Subcutaneous abdominal adipose tissue (tissue), 5 donors: ENCODE results near the gene MTMR10.

Source experiments
- H3K27ac ChIP-seq: one replicate; pipeline ENCODE4 v1.7.0; 2013; ENCODE audit warnings: low read depth, mild to moderate bottlenecking, inconsistent platforms, low read length, moderate library complexity
- H3K27me3 ChIP-seq, 5 donors: one replicate each; pipeline ENCODE4 v1.7.0; 2013; ENCODE audit warnings: low read length in 5 of 5, inconsistent platforms in 1 of 5; ENCODE audit not compliant: control insufficient read depth in 5 of 5, insufficient read depth in 4 of 5
- H3K36me3 ChIP-seq, 5 donors: one replicate each; pipeline ENCODE4 v1.7.0; 2013; ENCODE audit warnings: low read length in 5 of 5; ENCODE audit not compliant: control insufficient read depth in 5 of 5, insufficient read depth in 5 of 5
- H3K4me1 ChIP-seq, 5 donors: one replicate each; pipeline ENCODE4 v1.7.0; 2013; ENCODE audit warnings: low read length in 5 of 5, mild to moderate bottlenecking in 3 of 5, moderate library complexity in 1 of 5; ENCODE audit not compliant: control insufficient read depth in 5 of 5, insufficient read depth in 5 of 5
- H3K4me3 ChIP-seq, 5 donors: one replicate each; pipeline ENCODE4 v1.7.0; 2013; ENCODE audit warnings: low read length in 5 of 5, low read depth in 1 of 5
- H3K9ac ChIP-seq, 5 donors: one replicate each; pipeline ENCODE4 v1.7.0; 2013; ENCODE audit warnings: low read length in 5 of 5, mild to moderate bottlenecking in 4 of 5, moderate library complexity in 3 of 5
- H3K9me3 ChIP-seq, 5 donors: one replicate each; pipeline ENCODE4 v1.7.0; 2013; ENCODE audit warnings: low read length in 5 of 5; ENCODE audit not compliant: control insufficient read depth in 5 of 5
- donor health status: healthy.
- donor health status: healthy.
- donor health status: healthy.
- donor health status: healthy.
- donor health status: healthy.

The MTMR10 gene

DNA sequence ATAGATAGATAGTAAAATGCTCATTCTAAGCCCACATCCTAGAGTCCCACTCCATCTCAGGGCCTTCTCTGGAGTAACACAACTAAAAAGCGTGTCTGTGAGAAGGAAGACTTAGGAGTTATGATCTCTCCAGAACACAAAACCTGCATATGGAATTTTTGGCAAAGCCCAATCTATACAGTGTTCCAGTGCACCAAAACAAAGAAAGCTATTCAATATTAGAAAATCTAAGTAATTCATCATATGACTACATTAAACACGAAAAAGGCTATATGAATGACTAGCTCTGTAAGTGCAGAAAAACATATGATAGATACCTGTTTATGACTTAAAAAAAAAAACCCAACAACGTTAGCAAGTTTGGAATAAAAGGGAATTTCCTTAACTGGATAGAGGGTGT is 27.7 kb downstream of the MTMR10 start:
- no peak overlapping the region for H3K27ac ChIP-seq
- no peaks in the 10 kb centered on the region for H3K9me3 ChIP-seq
- no peak overlapping the region for H3K4me3 ChIP-seq
- no peak overlapping the region for H3K9ac ChIP-seq
- H3K36me3 ChIP-seq: peaks cover 42 to 71% (median 57%) of the 10 kb centered on the region in 5 donors
- peaks cover 0 to 11% (median 0%) of the 10 kb centered on the region in 5 donors for H3K4me1 ChIP-seq
- no peaks in the 10 kb centered on the region for H3K27me3 ChIP-seq

DNA sequence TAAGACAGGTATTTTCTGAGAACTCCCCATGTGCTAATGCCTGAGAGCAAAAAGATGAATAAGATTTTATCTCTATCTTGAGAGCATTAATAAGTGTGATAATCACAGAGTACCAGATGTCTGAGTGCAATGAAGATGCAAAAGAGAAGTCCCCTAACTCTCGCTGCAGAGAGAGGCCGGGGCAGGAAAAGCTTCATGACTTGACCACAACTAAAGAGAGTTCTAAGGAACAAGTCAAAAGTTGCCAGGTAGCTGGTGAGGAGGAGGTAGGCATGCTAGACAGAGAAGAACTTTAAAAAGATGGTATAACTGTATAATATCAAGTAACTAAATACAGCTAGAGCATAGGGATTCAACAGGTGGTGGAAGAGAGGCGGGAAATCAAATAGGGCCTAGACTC is 28.8 kb downstream of the MTMR10 start:
- Histone ChIP-seq H3K4me3 (no peak overlapping the region), H3K27me3 (no peaks in the 10 kb centered on the region), H3K9ac (no peak overlapping the region), H3K27ac (no peak overlapping the region), H3K9me3 (no peaks in the 10 kb centered on the region), H3K36me3 (peaks cover 48 to 79% (median 63%) of the 10 kb centered on the region in 5 donors), H3K4me1 (peaks cover 0 to 11% (median 0%) of the 10 kb centered on the region in 5 donors)

DNA sequence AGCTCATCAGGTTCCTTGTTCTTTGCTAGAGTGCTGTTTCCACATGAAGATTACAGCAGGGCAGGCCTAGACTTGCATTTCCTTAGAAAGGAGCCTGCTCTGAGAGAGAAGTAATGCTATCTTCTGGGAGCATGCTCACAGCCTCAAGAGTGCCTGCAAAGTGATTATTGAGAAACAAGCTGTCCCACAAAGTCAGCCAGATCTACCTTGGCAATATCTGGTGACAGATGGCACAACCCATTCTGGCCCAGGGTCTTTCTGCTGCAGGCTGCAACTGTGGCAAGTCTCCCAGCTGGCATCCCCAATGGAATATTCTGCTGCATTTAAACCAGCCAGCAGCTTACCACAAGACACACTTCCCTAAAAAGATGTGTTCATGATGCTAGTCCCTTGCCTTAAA is 29.3 kb downstream of the MTMR10 start:
- Histone ChIP-seq H3K36me3 (peaks cover 51 to 82% (median 65%) of the 10 kb centered on the region in 5 donors), H3K4me3 (no peak overlapping the region), H3K27me3 (no peaks in the 10 kb centered on the region), H3K9ac (no peak overlapping the region), H3K4me1 (peaks cover 0 to 11% (median 0%) of the 10 kb centered on the region in 5 donors), H3K27ac (no peak overlapping the region), H3K9me3 (no peaks in the 10 kb centered on the region)

DNA sequence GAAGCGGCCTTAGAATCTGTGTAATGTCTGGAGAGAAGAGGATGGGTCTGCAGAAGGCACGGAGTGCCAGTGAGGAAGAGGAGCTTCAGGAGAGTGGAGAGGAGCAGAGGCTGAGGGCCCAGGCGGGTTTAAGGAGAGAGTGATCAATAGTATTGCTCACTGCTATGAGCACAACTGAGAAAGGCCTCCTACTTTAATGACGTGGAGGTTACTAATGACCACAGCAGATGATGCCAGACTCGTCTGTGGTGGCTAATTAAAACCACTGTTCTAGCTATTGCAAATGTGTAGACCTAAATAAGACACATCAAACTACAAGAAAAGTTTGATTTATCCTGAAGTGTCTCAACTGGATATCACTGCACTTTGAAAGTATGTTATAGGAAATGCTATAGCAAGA is 33.2 kb downstream of the MTMR10 start:
- Histone ChIP-seq H3K9ac (no peak overlapping the region), H3K9me3 (no peaks in the 10 kb centered on the region), H3K4me3 (no peak overlapping the region), H3K27me3 (no peaks in the 10 kb centered on the region), H3K36me3 (peaks cover 32 to 79% (median 64%) of the 10 kb centered on the region in 5 donors), H3K4me1 (peaks cover 0 to 21% (median 6%) of the 10 kb centered on the region in 5 donors), H3K27ac (no peak overlapping the region)

DNA sequence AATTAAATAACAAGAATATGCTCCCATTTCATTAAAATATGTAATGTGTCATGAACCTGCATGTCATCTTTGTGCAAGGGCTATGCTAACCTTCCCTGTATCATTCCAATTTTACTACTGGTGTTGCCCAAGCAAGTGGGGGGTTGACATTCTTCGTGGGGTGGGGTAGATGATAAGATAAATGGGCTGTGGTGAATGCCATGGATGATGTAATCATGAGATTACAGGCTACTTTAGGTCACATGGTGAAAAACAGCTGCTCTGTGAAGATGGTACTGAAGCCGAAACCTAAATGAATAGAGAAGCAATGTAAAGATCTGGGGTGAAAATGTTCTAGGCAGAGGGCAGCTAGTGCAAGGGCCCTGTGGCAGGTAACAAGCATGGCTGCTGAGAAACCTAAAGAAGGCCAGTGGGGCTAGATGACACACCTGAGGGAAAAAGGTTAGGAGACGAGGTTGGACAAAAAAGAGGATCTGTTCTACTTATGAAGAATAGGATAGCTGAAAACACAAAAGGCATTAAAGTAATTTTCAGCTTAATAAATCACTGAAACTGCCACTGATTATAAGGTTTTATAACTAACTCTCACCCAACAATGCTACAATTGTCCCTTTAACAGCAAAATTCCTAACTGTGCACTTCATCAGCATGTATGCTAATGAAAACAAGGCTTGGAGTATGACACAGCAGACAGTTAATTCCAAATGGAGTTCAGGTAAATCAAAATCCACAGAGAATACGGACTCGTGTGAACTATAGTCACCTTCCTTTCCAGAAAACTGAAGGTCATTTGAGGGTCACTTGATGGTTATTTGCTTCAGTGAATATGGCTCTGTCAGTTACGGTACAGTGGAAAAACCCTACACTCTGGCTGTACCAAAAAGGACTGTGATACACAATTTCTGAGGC is 35.0 kb downstream of the MTMR10 start:
- H3K27me3 ChIP-seq: no peaks in the 10 kb centered on the region
- no peak overlapping the region for H3K9ac ChIP-seq
- no peak overlapping the region for H3K27ac ChIP-seq
- H3K9me3 ChIP-seq: no peaks in the 10 kb centered on the region
- H3K4me1 ChIP-seq: peaks cover 0 to 13% (median 5%) of the 10 kb centered on the region in 5 donors
- peaks cover 33 to 88% (median 77%) of the 10 kb centered on the region in 5 donors for H3K36me3 ChIP-seq
- H3K4me3 ChIP-seq: no peak overlapping the region

DNA sequence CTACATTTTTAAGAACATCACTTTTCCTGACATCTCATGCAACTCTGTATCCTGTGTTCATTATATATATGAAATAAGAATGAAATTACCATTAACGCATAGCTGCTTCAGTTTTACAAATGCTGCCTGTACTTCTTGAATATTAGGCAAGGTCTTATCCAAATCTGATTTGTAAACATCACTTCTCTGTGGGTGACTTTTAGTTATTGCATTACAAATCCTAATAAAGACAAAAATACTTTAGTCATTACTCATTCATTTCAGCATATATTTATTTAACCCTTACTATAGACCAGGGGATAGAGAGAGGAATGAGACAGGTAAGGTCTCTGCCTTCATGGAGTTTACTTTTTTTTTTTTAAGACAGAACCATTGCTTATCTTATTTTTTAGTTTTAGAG is 36.8 kb downstream of the MTMR10 start:
- Histone ChIP-seq H3K4me1 (peaks cover 0 to 10% (median 5%) of the 10 kb centered on the region in 5 donors), H3K9me3 (peaks cover 0 to 2% (median 0%) of the 10 kb centered on the region in 5 donors), H3K4me3 (no peak overlapping the region), H3K27me3 (no peaks in the 10 kb centered on the region), H3K36me3 (peaks cover 36 to 92% (median 79%) of the 10 kb centered on the region in 5 donors), H3K9ac (no peak overlapping the region), H3K27ac (no peak overlapping the region)

DNA sequence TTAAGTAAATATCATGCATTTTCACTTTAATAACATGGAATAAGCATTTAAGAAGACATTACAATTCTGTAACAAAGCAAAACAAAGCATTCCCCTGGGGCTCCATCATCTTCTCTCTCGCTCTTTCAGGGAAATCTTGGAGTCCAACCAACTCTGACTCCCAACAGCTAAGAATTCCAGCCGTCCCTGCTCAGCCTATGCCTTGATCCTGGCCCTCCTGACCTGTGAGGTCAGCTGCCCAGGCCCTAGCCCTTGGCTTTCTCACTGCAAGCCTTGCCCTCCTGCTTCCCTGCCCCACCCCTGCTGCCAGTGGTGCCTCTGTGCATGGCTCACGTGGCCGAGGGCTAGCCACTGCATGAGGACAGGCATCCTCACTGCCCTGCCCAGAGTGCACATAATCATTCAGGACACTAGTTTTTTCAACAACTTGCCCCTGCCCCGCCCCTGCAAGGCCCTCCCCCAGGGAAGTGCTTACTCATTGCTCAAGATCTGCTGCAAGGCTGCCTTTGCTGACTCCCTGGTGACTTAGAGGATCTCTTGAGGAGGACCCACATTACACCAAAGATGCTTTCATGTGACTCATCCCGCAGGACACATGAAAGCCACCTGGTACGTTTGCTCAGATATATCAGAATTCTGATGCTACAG is 37.6 kb downstream of the MTMR10 start:
- Histone ChIP-seq H3K4me3 (no peak overlapping the region), H3K27ac (no peak overlapping the region), H3K36me3 (peaks cover 43 to 92% (median 79%) of the 10 kb centered on the region in 5 donors), H3K9me3 (peaks cover 0 to 7% (median 0%) of the 10 kb centered on the region in 5 donors), H3K9ac (no peak overlapping the region), H3K27me3 (no peaks in the 10 kb centered on the region), H3K4me1 (peaks cover 0 to 10% (median 5%) of the 10 kb centered on the region in 5 donors)

DNA sequence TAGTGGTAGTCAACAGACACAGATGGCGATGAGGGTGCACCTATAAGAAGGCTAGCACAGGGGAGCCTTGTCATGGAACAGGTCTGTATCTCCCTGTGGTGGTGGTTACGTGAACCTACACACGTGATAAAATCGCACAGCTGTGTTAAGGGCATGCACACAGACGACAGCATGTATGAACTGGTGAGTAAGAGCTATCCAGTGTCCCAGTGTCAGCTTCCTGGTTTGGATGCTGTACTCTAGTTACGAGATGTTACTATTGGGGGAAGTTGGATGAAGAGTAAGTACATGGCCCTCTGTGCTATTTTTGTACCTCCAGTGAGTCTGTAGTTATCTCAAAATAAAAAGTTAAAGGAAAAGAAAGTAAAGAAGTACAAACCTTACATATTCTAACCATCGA is 38.2 kb downstream of the MTMR10 start:
- Histone ChIP-seq H3K4me1 (peaks cover 0 to 10% (median 5%) of the 10 kb centered on the region in 5 donors), H3K9ac (no peak overlapping the region), H3K27ac (no peak overlapping the region), H3K4me3 (no peak overlapping the region), H3K9me3 (peaks cover 0 to 7% (median 0%) of the 10 kb centered on the region in 5 donors), H3K27me3 (no peaks in the 10 kb centered on the region), H3K36me3 (peaks cover 43 to 92% (median 79%) of the 10 kb centered on the region in 5 donors)

DNA sequence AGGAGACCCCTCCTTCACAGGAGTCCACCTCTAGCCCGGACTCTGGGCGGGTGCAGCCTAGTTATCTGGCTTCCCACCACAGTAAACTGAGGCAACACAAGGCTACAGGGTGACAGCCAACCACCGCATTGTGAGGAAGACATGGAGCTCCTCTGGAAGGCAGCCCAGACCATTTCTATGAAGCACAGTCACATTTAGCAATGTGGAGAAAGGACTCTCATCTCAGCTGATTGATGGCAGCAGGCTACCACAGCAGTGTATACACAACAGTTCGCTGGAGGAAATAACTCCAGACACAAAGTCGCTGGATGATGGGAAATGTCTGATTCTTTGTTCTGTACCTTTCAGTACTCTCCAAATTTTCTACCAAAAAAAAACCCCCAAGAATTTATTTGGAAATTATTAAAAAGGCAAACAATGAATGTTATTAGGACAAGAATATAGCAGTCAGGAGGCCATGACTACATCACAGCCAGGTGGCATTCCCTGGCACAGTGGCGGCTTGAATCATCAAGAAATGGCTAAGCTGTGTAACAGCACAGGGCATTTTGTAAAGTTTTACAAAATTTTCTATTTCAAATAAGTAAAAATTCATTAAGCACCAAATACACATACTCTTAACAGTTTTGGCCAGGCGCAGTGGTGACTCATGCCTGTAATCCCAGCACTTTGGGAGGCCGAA is 47.6 kb downstream of the MTMR10 start:
- Histone ChIP-seq H3K27me3 (no peaks in the 10 kb centered on the region), H3K4me1 (no peaks in the 10 kb centered on the region), H3K27ac (no peak overlapping the region), H3K9me3 (no peaks in the 10 kb centered on the region), H3K4me3 (no peak overlapping the region), H3K9ac (no peak overlapping the region), H3K36me3 (peaks cover 46 to 99% (median 91%) of the 10 kb centered on the region in 5 donors)
